Neural cell (in vitro differentiated cells): Measurements from ENCODE around the gene WNT3A.

Source experiments
- CTCF ChIP-seq: fragments of 450-650 bp; IDR thresholded peaks from 2 replicates; pipeline ENCODE4 v1.5.1; 2014; ENCODE audit warnings: antibody characterized with exemption, mild to moderate bottlenecking, moderate library complexity; ENCODE audit not compliant: poor library complexity, severe bottlenecking
- EZH2 ChIP-seq: fragments of 200-600, 300-800 bp; shearing (Covaris generic), sonication (generic); IDR thresholded peaks from 2 replicates; pipeline ENCODE4 v1.6.1; 2014; ENCODE audit warnings: antibody characterized with exemption, low read length, borderline replicate concordance, mild to moderate bottlenecking; ENCODE audit not compliant: insufficient read depth, poor library complexity, severe bottlenecking
- POLR2AphosphoS5 ChIP-seq: IDR thresholded peaks from 2 replicates; pipeline ENCODE4 v1.6.1; 2012
- TAF1 ChIP-seq: IDR thresholded peaks from 2 replicates; pipeline ENCODE4 v1.6.1; 2012; ENCODE audit warnings: low read depth

- TF ChIP-seq EZH2 = no peak
- TF ChIP-seq POLR2AphosphoS5 = no peak
- TF ChIP-seq CTCF = no peak
- TF ChIP-seq TAF1 = no peak
Measured at GRCh38 chr1:228079013-228079412, 72.2 kb downstream of the WNT3A start.
